Gastrocnemius medialis (tissue), 4 donors: ENCODE results near the gene MMS22L.

Experiments used
- CTCF ChIP-seq, 5 experiments: fragments of 450-650 bp in 3 of 5; fragments of 200-600 bp in 2 of 5; sonication (generic) in 2 of 5; IDR thresholded peaks in 4 of 5; conservative IDR thresholded peaks in 1 of 5; 1 replicate in 4 of 5; 2 replicates in 1 of 5; pipeline ENCODE4 v1.5.1; 2016 to 2019; ENCODE audit warnings: antibody characterized with exemption in 5 of 5, mild to moderate bottlenecking in 3 of 5, moderate library complexity in 3 of 5
- POLR2A ChIP-seq, 2 donors: fragments of 450-650 bp; IDR thresholded peaks; one replicate each; pipeline ENCODE4 v1.6.1; 2017; ENCODE audit warnings: antibody characterized with exemption in 2 of 2, mild to moderate bottlenecking in 2 of 2, moderate library complexity in 2 of 2

GRCh38 chr6:97322226-97322625 lies 39.2 kb upstream of the MMS22L start:
- TF ChIP-seq POLR2A (IDR thresholded peaks at IDR 0.05) (no peak), CTCF (IDR thresholded peaks at IDR 0.05 in 4 of 5, conservative IDR thresholded peaks at IDR 0.05 in 1 of 5) (no peak)
